IPS-18a (cell line): Measurements from ENCODE around the gene PSEN1.
A peak's percentile ranks its signal among the peaks of the same experiment; 100 is the strongest.

Experiments used
- H3K27ac ChIP-seq: one replicate; pipeline ENCODE4 v1.5.1; 2013; ENCODE audit warnings: low read length
- H3K27me3 ChIP-seq: one replicate; pipeline ENCODE4 v1.6.1; 2013; ENCODE audit warnings: mild to moderate bottlenecking, low read length; ENCODE audit not compliant: control insufficient read depth, insufficient read depth
- H3K36me3 ChIP-seq: one replicate; pipeline ENCODE4 v1.6.1; 2013; ENCODE audit warnings: low read depth, low read length; ENCODE audit not compliant: control insufficient read depth
- H3K4me1 ChIP-seq: one replicate; pipeline ENCODE4 v1.6.1; 2013; ENCODE audit warnings: low read depth, low read length; ENCODE audit not compliant: control insufficient read depth
- H3K4me3 ChIP-seq: one replicate; pipeline ENCODE4 v1.5.1; 2013; ENCODE audit warnings: low read length
- H3K9ac ChIP-seq: one replicate; pipeline ENCODE4 v1.6.1; 2013; ENCODE audit warnings: mild to moderate bottlenecking, low read length, moderate library complexity
- H3K9me3 ChIP-seq: one replicate; pipeline ENCODE4 v1.6.1; 2013; ENCODE audit warnings: low read depth, low read length; ENCODE audit not compliant: control insufficient read depth

The PSEN1 gene

DNA sequence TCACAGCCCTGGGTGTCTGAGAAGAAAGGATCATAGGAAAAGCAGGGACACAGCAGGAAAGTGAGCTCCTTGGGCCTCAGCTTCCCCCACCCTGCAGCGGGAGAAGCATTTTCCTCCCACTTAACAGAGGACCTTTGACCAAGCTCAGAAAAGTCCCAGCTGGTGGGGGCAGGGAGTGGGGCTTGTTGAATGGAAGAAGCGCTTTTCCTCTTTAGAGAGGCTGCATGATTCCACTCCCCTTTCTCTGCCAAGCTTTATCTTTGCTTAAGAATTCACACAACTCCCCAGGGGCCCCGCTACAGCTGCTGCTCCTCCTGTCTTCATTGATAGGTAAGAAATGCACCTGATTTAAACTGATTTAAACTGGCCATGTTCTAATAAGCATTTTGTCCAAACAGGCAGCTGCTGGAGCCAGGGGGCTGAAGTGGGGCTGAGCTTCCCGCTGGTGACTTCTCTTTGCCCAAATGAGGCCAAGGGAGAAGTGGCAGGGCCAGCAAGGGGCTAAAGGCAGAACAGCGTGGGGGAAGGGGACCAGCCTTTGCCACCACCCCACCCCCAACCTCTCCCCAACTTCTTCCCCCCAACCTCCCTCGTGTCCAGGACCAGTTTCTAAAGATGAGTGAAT lies 99.3 kb downstream of the PSEN1 start:
- Histone ChIP-seq H3K4me1 (peaks cover 60% of the 10 kb centered on the region), H3K9me3 (no peaks in the 10 kb centered on the region), H3K4me3 (peak overlapping the region; percentile 68), H3K27ac (peak overlapping the region; percentile 68), H3K9ac (peak overlapping the region; percentile 24), H3K36me3 (peaks cover 2% of the 10 kb centered on the region), H3K27me3 (peaks cover 49% of the 10 kb centered on the region)

DNA sequence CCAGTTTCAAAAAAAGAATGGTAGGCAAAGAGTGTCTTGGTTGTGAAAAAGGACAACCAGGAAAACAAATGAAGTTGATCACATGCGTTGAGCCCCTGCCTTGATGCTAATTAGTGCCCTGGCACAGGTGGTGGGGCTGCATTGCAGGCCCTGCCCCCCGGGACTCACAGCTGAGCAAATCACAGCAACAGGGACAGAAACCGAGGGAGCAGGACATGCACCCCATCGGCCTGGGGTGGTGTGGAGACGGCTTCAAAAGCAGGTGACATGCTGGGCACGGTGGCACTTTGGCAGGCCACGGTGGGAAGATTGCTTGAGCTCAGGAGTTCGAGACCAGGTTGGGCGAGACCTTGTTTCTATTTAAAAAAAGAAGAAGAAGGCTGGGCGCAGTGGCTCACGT lies 99.8 kb downstream of the PSEN1 start:
- H3K9ac ChIP-seq = no peak overlapping the region
- no peaks in the 10 kb centered on the region for H3K9me3 ChIP-seq
- H3K27me3 ChIP-seq = peaks cover 49% of the 10 kb centered on the region
- peaks cover 60% of the 10 kb centered on the region for H3K4me1 ChIP-seq
- peak overlapping the region; percentile 68 for H3K4me3 ChIP-seq
- peaks cover 2% of the 10 kb centered on the region for H3K36me3 ChIP-seq
- no peak overlapping the region for H3K27ac ChIP-seq

- Histone ChIP-seq H3K9ac (no peak overlapping the region), H3K4me1 (peaks cover 57% of the 10 kb centered on the region), H3K27me3 (peaks cover 49% of the 10 kb centered on the region), H3K4me3 (peak overlapping the region; percentile 68), H3K27ac (no peak overlapping the region), H3K36me3 (peaks cover 2% of the 10 kb centered on the region), H3K9me3 (no peaks in the 10 kb centered on the region)
Observed at GRCh38 chr14:73236752-73237218, 100.5 kb downstream of the PSEN1 start.

DNA sequence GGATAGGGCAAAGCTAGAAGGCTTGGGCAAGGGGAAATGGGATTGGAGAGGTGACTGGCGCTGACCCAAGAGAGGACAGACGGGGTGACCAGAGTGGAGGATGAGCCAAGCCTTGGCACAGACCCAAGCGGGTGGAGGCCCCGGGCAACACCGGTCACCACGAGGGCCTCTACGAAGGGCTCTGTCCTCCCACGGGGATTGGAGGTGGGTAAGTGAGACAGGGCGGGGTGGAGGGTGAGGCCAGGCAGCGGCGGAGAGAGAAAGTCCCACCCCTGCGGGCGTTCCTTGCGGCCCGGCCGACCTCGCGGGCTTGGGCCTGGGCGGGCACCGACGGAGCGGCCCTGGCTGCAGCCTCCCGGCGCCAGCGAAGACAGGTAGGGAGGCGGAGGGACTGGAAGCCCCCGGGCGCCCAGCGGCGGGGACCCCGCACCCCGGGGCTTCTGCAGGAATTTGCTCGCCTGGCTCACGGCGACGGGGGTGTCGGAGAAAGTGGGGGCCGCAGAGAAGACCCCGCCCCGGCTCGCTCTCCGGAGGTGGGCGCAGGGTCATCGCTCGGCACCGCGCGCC lies 101.0 kb downstream of the PSEN1 start, which contains the start of gene PAPLN:
TSS of gene PAPLN (plus strand) at position 288 of the 567 bp plus-strand sequence. CDS start 2,273 bp downstream, outside the sequence.
- Histone ChIP-seq H3K4me3 (peak within 1 kb of the TSS; percentile 68), H3K9me3 (no peaks in the 10 kb centered on the region), H3K4me1 (peaks cover 57% of the 10 kb centered on the region), H3K36me3 (peaks cover 2% of the 10 kb centered on the region), H3K9ac (peak within 1 kb of the TSS; percentile 33), H3K27ac (no peak within 1 kb of the TSS), H3K27me3 (peaks cover 49% of the 10 kb centered on the region)

GRCh38 chr14:73237786-73238423 lies 101.6 kb downstream of the PSEN1 start:
- H3K27me3 ChIP-seq = peaks cover 49% of the 10 kb centered on the region
- peak overlapping the region; percentile 68 for H3K4me3 ChIP-seq

DNA sequence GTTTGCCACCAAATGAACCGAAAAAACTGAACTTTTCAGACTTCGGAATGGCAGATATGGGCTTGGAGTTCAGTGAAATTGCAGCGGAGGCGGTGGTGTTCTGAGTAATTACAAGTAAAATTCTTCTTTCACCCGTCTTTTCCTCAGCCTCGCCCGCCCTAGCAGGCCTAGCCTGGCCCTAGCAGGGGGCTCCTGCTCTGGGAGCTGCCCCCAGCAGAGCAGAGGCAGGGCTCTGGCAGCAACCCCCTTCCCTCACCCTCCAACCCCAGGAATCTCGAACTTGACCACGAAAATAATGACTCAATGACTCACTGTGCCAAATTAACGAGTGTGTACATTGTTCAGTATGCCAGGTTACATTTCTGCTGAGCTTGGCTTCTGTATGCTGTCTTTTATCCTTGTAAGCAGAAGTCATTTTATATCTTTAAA lies 102.1 kb downstream of the PSEN1 start:
- peaks cover 46% of the 10 kb centered on the region for H3K27me3 ChIP-seq
- H3K9ac ChIP-seq = peak overlapping the region; percentile 33
- no peaks in the 10 kb centered on the region for H3K9me3 ChIP-seq
- H3K36me3 ChIP-seq = peaks cover 2% of the 10 kb centered on the region
- H3K4me1 ChIP-seq = peaks cover 46% of the 10 kb centered on the region
- H3K27ac ChIP-seq = no peak overlapping the region
- peak overlapping the region; percentile 68 for H3K4me3 ChIP-seq

More at GRCh38 chr14:73237786-73238423, 101.6 kb downstream of the PSEN1 start:
- Histone ChIP-seq H3K4me1 (peaks cover 51% of the 10 kb centered on the region), H3K36me3 (peaks cover 2% of the 10 kb centered on the region), H3K9me3 (no peaks in the 10 kb centered on the region), H3K27ac (no peak overlapping the region), H3K9ac (peak overlapping the region; percentile 33)

DNA sequence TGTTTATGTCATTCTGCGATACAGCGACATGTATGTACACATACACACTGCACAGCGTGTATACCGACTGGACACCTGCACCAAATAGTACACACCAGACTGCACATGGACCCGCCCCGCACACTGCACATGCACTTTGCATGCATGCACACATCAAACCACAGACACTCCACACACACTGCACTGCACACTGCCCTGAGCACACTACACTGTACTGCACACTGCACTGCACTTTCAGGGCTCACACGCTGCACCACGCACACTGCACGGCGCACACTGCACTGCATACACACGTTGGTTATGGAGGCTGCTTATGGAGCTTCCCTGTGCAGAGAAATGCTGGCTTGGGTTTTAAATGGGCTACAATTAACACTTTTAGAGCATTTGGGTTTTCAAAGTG lies 102.6 kb downstream of the PSEN1 start:
- Histone ChIP-seq H3K4me1 (peaks cover 41% of the 10 kb centered on the region), H3K27me3 (peaks cover 42% of the 10 kb centered on the region), H3K4me3 (peak overlapping the region; percentile 40), H3K9me3 (no peaks in the 10 kb centered on the region), H3K27ac (no peak overlapping the region), H3K36me3 (peaks cover 2% of the 10 kb centered on the region), H3K9ac (no peak overlapping the region)

- Histone ChIP-seq H3K27ac (no peak overlapping the region), H3K4me3 (peak overlapping the region; percentile 40), H3K4me1 (peaks cover 34% of the 10 kb centered on the region), H3K9me3 (no peaks in the 10 kb centered on the region), H3K27me3 (peaks cover 42% of the 10 kb centered on the region), H3K36me3 (peaks cover 2% of the 10 kb centered on the region), H3K9ac (no peak overlapping the region)
Observed at GRCh38 chr14:73239393-73240241, 103.3 kb downstream of the PSEN1 start.

DNA sequence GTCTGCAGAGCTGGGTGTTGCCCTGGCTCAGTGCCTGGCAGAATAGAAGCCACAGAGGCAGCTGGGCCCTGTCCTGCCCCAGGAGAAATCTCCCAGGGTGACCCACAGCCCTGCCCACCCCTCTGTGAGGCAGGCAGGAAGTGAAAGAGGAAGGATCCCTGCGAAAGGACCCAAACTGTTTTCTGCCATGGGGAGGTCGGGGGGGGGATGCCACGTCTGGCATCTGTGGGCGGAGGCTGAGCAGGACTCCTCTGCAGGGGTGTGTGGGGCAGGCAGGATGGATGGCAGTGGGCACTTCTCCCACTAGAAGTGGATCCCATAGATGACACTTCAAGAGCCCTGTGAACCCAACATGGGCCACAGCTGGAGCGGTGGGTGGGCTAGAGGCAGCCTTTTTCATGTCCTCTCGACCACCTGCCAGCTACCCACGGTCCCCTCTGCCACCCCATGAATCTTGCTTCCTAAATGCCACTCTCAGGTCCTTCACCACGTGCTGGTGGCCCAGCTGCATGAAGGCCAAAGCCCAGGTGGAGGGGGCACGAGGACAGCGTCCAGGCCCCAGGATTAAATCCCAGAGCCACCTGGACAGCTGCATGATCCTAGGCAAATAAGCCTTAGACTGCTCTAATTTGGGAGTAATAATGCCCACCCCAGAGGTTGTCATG lies 104.6 kb downstream of the PSEN1 start:
- Histone ChIP-seq H3K9me3 (no peaks in the 10 kb centered on the region), H3K4me3 (no peak overlapping the region), H3K4me1 (peaks cover 22% of the 10 kb centered on the region), H3K27ac (no peak overlapping the region), H3K27me3 (peaks cover 42% of the 10 kb centered on the region), H3K9ac (no peak overlapping the region), H3K36me3 (peaks cover 2% of the 10 kb centered on the region)

GRCh38 chr14:73241481-73242165 lies 105.3 kb downstream of the PSEN1 start:
- Histone ChIP-seq H3K4me3 (no peak overlapping the region), H3K9ac (no peak overlapping the region)

More at GRCh38 chr14:73241481-73242165, 105.3 kb downstream of the PSEN1 start:
- Histone ChIP-seq H3K36me3 (peaks cover 2% of the 10 kb centered on the region), H3K9me3 (no peaks in the 10 kb centered on the region), H3K4me1 (peaks cover 16% of the 10 kb centered on the region), H3K27ac (no peak overlapping the region), H3K27me3 (peaks cover 36% of the 10 kb centered on the region)
